Transverse colon (tissue), 4 donors: ENCODE results near the gene DSCAM.

Experiments
- EP300 ChIP-seq: sonication (generic); formaldehyde crosslinking; IDR thresholded peaks from one replicate; pipeline ENCODE4 v1.6.1; 2017; ENCODE audit warnings: antibody characterized with exemption, low read depth
- POLR2A ChIP-seq: fragments of 450-650 bp; IDR thresholded peaks from one replicate; pipeline ENCODE4 v1.6.1; 2016; ENCODE audit warnings: antibody characterized with exemption, mild to moderate bottlenecking, moderate library complexity
- POLR2AphosphoS5 ChIP-seq, 3 donors: sonication (generic); formaldehyde crosslinking; IDR thresholded peaks; one replicate each; pipeline ENCODE4 v1.6.1; 2016; ENCODE audit warnings: antibody characterized with exemption in 3 of 3
- TF ChIP-seq, protein P1 (sequence below), 5 experiments: fragments of 200-600 bp in 3 of 5; fragments of 450-650 bp in 2 of 5; sonication (generic) in 3 of 5; IDR thresholded peaks; 1 replicate in 2 of 5; 2 replicates in 3 of 5; pipeline ENCODE4 v1.5.1; 2016 to 2017; ENCODE audit warnings: antibody characterized with exemption in 5 of 5, inconsistent platforms in 3 of 5, mild to moderate bottlenecking in 2 of 5, moderate library complexity in 1 of 5

DNA sequence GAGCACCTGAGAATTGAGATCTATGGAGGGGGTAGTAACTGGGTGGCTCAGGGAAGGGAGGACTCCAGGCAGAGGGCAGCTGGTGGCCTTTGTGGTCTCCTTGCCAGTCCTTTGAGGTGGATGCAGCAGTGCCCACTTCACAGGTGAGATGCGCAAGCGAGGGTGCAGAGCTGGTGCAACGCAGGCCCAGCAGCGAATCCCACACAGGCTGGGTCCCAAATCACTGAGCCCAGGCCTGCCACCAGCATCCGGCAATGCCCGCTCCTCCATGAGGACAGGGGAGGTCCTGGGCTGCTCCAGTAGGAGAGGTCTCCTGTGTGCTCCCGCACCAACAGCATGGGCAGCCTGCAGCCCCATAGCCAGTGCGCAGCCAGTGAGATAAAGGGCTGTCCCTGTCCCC lies 661.8 kb downstream of the DSCAM start:
- TF ChIP-seq EP300 = no peak
- TF ChIP-seq, protein P1, sequence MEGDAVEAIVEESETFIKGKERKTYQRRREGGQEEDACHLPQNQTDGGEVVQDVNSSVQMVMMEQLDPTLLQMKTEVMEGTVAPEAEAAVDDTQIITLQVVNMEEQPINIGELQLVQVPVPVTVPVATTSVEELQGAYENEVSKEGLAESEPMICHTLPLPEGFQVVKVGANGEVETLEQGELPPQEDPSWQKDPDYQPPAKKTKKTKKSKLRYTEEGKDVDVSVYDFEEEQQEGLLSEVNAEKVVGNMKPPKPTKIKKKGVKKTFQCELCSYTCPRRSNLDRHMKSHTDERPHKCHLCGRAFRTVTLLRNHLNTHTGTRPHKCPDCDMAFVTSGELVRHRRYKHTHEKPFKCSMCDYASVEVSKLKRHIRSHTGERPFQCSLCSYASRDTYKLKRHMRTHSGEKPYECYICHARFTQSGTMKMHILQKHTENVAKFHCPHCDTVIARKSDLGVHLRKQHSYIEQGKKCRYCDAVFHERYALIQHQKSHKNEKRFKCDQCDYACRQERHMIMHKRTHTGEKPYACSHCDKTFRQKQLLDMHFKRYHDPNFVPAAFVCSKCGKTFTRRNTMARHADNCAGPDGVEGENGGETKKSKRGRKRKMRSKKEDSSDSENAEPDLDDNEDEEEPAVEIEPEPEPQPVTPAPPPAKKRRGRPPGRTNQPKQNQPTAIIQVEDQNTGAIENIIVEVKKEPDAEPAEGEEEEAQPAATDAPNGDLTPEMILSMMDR (IDR thresholded peaks at IDR 0.05) = no peak
- TF ChIP-seq POLR2A = no peak
- no peak for TF ChIP-seq POLR2AphosphoS5 (IDR thresholded peaks at IDR 0.05)
